NCI-H345 (cell line): ENCODE data around the gene ECE1.
"Not testable (repeated sequence)": the region's sequence is repeated elsewhere in the genome, so short reads cannot be mapped to it uniquely, and the experiment has no call there.

Experiments
- DNase-seq: peaks from one replicate; lab custom pipeline; 2025; lab: John Stamatoyannopoulos, UW

The ECE1 gene

DNA sequence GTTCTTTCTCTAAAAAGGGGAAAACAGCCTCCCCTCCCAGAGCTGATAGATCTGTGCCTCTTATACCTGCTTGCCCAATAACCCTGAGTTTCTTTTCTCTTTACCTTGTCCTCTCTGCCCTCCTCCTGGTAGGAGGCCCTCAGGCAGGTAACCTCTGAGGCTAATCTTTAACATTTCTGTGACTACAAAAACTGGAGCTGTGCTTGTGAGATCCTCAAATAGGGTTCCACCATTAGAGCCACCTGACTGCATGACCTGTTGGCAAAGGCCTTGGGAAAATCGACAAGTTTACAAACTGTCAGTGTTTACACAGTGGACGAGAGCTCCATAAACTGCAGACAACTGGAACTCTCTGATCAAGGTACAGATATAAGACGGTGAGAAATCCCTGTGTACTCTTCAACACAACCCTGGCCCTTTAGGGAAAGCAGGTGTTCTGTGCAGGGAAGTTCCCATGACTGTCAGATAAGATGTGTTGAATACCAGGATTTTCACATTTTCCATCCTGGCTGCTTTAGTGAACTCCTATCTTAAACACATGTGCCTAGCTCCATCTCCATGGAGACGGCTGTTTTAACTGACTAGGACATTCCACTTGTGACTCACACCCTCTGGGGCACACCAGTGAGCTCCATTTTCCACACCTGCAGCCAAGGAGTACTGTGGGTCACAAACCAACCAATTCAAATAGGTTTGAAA, 38.3 kb downstream of the ECE1 start:
- DNase-seq, result no peak

DNA sequence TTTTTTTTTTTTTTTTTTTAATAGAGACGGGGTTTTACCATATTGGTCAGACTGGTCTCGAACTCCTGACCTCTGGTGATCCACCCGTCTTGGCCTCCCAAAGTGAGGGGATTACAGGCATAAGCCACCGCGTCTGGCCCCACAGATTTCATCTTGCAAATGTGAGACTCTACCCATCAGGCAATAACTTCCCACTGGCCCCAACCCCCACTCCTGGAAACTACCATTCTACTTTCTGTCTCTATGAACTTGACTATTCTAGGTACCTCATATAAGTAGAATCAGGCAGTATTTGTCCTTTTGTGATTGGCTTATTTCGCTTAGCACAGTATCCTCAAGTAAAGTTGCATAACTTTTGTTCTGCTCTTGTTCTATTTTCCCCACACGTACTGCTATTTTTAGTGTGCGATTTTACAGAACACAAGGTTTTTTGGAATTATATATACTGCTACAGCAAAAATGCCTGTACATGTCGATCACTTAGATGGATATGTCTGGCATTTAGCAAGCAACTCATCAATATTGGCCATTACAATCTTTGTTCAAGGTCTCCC, 40.2 kb downstream of the ECE1 start:
- DNase-seq, result no peak

DNA sequence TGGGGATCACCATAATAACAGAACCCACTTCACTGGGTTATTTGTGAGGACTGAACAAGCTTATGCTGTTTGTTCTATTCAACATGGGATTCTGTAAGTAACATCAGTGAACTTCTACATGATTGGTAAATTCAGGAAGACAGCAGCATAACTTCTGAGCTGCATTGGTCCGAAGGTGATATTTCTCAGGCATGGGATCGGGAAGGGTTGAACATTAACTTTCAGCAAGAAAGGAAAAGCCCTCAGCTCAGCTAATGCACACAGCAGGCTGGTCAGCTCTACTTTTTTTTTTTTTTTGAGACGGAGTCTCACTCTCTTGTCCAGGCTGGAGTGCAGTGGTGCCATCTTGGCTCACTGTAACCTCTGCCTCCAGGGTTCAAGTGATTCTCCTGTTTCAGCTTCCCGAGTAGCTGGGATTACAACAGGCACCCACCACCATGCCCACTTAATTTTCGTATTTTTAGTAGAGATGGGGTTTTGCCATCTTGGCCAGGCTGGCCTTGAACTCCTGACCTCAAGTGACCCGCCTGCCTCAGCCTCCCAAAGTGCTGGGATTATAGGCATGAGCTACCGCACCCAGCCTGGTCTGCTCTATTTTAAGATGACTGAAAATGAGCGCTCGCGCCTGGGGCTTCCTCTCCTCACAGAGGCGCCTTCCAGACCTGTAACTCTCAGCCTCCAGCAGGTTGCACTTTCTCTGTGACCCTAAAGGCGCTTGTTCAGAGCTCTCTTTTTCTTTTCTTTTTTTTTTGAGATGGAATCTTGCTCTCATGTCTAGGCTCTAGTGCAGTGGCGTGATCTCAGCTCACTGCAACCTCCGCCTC, 42.2 kb downstream of the ECE1 start:
- DNase-seq, result no peak

DNA sequence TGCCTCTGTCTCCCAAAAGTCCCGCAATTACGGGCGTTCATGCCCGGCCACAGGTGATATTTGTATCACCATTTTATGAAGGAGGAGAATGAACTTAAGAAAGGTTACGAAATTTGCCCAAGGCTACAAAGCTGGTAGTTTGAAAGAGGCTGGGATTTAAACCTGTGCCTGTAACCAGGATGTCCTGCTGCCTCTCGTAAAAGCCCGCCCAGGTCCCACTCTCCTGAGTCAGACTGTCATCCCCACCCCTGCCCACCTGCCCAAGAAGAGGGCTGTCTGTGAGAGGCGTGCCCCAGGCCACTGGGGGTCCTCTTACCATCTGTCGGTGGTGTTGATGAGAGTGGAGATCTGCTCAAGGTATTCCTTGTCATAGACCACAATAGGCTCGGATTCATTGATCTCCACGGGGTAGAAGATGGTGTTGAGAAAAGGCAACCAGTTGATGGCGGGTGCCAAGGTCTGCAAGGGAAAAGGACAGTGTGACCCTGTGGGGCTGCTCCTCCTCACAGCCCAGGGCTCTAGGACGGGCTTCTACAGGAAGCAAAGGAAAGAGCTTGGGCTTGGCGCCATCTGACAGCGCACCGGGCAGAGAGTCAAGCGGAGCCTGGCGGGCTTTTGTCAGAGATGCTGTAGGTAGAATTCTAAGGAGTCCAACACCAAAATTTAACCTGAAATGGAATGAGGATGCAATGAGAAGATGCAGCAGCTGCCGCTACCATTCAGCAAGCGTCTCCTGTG, 43.2 kb downstream of the ECE1 start:
- no peak for DNase-seq

DNA sequence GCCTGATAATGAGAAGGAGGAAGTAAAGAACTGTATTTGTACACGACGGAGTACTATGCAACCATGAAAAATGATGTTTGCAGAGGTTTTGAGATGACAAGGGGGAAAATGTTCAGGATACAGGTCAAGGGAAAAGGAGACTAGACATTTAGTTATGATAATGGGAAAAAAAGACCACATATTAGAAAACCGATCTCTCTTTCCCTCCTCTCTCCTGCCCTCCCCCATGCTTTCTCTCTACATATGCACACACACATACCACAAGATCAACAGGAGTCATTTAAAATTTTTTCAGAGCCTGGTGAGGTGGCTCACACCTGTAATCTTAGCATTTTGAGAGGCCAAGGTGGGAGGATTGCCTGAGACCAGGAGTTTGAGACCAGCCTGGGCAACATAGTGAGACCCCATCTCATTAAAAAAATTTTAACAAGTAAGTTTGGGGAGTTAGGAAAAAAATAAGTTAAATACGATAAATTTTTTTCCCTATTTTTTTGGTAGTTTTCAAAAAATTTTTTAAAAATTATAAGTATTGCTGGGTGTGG, 44.5 kb downstream of the ECE1 start:
- DNase-seq, result no peak

DNA sequence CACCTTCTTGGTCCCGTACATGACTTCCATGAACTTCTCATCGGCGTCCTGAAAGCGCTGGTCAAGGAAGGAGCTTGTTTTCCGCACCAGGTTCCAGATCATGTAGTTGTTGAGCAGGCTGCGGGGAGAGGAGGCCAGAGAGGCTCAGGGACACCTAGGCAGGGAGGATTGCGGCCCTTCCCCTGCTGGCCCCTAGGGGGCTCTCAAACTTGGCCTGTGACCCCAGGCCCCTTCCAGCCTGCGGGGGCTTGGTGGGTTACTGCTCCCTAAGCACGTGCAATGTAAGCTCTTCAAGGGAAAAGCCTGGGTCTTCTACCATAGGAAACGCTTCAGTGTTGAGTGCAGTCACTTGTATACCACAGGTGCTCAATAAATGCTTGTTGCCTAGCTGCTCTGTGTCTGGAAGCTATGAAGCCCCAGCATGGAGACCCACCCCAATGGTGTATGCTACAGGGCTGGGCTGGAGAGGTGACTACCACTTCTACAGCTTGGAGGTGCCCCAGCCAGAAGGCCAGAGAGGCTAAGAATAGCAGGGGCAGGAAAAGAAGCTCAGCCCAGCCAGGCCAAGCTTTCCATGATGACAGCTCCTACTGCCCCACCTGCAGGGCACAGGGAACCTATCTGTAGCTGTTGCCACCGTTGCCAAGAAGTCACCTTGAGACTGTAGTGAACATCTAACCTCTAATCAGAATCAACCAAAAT, 45.1 kb downstream of the ECE1 start:
- no peak for DNase-seq

DNA sequence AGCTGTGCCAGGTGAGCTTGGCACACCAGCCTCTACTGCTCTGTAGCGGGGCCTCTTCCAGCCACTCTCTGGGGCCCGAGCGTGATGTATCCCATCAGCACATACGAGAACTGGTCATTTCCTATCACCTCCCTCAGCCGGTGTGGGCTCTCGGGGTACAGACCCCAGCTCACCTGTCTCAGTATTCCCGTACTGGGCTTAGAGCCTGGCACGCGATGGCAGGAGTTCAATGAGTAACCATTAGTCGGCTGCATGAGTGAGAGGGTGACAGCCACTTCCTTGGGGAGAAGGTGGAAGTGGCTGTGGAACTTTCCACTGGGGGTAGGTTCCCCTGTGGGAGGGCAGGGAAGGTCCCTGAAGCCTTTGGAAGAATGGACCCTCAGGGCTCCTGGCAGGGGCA, 46.1 kb downstream of the ECE1 start:
- DNase-seq, result no peak

DNA sequence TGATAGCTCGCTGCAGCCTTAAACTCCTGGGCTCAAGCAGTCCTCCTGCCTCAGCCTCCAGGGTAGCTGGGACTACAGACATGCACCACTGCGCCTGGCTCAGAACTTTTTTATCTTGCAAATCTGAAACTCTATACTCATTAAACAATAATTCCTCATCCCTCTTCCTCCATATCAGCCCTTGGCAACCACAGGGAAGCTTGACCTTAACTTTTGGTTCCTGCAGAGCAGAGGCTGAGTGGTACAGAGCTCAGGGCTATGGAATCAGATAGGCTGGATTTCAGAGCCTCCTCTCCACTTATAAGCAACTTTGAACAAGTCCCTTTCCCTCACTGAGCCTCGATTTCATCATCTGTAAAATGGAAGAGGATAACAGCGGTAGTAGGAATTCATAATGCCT, 47.4 kb downstream of the ECE1 start:
- no peak for DNase-seq

DNA sequence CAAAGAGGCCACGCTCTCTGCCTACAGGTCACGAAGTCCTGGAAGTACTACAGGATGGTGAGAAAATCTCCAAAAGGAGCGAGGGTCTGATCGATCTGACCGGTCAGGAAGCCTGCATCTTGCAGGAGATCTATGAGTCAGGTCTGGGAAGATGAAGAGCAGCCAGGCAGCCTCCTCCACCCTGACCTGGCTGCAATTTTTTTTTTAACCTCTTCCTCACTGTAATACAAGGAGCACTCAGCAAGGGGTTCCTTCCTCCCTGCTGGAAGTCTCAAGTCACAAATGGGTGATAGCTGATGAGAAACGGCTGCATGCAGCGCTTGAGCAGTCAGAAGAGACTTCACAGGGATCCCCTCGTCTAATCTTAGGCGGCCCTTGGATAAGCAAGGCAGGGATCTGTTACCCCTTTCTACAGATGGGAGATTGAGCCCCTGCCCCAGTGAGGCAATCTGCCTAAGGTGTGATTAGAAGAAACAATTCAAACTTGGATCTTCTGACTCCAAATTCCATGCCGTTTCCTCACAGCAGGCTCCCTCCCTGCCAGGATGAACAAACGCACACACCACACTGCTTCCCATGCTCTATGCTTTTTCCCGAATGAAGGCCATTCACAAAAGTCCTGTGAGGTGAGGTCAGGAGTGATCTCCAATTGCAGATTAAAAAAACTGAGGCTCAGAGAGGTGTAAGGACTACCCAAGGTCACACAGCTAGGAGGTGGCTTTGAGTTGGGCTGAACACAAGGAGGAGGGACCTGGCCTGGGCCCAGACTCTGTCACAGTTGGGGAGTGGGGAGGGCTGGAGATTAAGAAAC, 48.3 kb downstream of the ECE1 start:
- DNase-seq, result no peak

DNA sequence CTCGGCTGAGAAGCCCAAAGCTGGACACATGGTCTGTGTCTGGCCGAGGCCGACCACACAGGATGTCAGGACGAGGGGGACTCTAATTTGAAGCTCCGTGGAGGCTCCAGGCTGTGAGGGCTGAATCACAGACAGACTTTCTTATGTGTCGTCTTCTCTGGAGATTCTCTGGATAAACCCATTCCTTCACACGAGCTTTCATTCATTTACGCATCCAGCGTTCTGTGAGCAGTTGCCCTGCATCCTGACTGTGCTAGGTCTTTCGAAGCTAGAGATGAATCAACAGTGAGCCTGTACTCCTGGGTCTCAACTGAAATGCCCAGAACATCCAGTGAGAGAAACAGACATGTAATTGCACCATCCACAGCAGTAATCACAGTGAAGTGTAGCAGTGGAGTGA, 49.6 kb downstream of the ECE1 start:
- no peak for DNase-seq

DNA sequence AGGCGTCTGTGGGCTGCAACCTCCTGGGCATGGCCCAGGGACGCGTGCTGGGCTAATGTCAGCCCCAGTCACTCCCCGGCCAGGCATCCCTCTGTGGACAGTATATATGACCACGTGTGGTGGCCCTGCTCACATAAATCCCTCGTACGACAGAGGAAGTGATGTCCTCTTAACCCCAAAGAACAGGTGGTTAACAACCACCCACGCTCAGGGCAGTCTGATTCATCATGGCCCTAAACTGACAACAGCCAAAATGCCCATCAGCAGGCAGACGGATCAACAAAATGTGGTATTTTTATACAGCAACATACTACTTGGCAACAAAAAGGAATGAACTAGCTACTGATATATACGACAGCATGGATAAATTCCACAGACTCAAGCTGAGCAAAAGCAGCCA, 51.0 kb downstream of the ECE1 start:
- DNase-seq, result no peak

DNA sequence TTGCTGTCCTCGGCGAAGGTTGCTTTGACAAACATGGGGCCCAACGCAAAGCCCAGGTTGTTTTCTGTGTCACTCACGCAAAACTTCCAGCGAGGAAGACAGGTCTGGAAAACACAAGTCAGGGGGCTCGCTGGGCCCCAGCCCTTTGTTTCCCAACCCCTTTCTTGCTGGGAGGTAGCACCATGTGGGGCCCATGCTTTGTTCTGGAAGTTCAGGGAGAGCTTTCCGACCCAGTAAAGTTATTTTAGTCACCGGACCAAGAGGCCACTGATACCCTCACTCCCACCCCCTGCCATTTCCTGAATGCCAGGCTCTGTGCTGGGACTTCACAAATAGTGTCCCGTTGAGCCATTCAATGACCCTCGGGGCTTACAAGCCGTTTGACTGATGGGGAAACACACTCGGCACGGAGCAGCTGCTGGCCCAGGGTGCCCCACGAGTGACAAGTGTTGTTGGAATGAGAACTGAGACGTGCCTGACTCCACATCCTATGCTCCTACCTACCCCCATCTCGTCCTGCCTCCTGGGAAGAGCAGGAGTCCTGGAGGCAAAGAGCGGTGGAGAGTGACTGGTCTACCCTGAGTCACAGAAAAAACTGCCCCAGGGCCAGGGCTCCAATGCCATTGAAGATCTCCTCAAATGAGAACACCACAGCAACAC, 52.0 kb downstream of the ECE1 start:
- no peak for DNase-seq

DNA sequence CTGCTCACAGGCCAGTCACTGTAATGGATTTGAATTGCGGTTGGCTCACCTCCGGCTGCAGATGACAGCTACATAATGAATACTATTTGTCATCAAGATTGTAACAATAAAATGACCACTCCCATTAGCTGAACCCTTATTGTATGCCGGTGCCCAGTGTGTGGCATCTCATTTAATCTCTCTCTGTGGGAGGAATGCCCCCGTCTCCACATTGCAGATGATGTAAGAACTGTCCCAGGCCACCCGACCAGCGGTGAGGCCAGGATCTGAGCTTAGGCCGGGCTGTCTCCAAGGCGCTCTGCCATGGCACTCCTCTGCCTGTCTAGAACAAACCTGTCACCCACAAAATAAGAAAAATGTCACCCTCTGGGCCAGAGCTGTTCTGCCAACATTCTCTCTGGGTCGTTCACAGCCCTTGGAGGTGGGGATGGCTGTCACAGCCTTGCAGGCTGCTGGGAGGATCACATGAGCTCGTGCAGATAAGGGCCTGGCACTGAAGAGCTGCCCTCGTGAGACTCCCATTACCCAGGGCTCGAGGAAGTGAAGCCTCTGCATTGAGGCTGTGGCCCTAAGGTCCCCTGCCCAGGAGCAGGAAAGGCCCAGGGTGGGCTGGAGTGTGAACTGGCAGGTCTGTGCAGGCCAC, 52.7 kb downstream of the ECE1 start:
- no peak for DNase-seq

DNA sequence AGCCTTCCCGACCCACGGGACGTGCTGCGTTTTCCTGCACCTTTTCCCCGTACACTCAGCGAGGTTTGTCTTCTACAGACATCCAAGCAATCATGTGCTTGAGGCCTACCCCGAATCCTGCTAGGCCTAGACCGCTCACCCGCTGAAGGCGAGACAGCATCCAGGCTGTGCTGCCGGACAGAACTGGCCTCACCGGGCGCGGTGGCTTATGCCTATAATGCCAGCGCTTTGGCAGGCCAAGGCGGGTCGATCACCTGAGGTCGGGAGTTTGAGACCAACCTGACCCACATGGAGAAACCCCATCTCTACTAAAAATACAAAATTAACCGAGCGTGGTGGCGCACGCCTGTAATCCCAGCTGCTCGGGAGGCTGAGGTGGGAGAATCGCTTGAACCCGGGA, 54.1 kb downstream of the ECE1 start:
- DNase-seq, result no peak

DNA sequence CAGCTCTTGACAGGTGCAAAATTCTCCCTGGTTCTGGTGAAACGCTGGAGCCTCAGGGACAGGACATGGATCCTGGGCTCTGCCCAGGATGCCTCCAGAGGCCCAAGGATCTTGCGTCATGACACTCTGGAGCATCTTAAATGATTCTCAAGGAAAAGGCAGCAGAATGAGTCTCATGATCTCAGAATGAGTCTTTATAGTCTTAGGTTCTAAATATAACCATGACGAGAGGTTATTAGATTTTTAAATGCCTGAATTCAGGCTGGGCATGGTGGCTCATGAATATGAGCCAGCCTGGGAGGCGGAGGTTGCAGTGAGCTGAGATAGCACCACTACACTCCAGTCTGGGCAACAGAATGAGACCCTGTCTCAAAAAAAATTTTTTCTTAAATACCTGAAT, 55.5 kb downstream of the ECE1 start:
- DNase-seq, result no peak

DNA sequence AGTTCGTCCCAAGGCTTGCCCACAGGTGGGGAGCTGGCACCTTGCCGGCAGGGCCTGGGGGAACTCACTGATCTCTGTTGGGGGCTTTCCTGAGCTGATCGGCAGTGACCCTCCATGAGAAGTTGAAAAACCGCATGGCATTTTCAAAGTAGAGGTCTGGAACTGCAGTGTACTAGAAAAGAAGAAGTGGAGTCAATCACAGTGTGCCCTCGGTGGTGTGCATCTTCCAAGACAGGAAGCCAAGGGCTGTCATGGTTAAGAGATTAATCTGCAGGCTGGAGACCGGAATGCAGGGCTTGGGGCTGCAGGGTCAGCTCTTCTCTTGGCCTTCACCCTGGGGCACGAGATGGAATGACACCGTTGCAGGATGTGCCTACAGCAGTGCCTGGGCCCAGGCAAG, 56.8 kb downstream of the ECE1 start:
- no peak for DNase-seq

DNA sequence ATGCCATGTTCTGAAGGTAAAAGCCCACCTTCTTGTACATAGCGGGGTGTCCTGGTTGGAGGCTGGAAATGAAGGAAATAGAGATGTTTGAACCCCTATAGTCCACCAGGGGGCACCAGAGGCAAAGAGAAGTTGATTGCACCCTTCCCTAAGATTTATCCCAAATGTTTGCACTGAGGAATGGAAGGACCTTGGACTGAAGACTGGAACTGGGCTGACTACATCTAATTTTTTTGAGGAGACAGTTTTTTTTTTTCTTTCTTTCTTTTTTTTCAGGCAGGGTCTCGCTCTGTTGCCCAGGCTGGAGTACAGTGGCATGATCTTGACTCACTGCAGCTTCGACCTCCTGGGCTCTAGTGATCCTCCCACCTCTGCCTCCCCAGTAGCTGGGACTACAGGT, 58.2 kb downstream of the ECE1 start:
- peak; percentile 52 for DNase-seq

DNA sequence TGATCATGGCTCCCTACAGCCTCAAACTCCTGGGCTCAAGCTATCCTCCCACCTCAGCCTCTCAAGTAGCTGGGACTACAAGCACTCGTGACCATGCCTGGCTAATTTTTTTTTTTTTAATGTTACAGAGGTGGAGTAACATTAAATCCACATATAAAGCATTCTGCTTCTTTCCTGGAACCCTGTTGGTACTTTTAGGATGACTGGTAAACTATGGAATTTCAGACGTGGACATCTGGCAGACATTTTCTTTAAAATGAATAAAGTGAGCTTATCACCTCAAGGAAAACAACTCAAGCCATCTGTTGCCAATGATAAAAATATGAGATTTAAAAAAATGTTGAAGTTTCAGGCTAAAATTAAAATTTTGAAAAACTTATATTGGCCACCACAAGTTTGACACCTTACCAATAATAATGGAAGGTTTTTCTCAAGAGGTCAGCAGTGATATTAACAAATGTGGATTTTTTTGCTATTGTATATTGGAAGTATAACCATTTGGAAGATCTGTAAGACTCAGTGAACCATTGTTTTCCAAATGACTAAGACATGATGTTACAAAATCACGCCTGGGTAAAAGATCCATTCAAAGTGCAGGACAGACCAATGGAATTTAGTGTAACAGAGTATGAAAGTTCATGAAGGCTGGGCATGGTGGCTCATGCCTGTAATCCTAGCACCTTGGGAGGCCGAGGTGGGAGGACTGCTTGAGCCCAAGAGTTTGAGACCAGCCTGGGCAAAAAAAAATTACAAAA, 60.8 kb downstream of the ECE1 start:
- DNase-seq, result no peak

DNA sequence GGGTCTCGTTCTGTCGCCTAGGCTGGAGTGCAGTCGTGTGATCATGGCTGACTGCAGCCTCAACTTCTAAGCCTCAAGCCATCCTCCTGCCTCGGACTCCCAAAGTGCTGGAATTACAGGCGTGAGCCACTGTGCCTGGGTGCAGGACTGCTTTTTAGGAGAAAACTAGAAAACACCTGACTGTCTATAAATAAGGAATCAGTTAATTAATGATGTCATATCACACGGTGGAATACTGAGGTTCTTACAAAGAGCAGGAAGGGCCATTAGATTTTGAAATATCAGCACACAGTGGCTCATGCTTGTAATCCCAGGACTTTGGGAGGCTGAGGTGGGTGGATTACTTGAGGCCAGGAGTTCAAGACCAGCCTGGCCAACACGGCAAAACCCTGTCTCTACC, 62.0 kb downstream of the ECE1 start:
- not testable (repeated sequence) for DNase-seq
